Stimulated activated naive CD8-positive, alpha-beta T cell treated with anti-CD3 and anti-CD28 coated beads, Interleukin-15, amount 100 ng/mL, for 72 hours (primary cell): ENCODE data around the gene ALCAM.

Source experiments
- ATAC-seq: fragments of 150-1000 bp; cut with Tn5 transposase; 2 replicates; pipeline ENCODE4 v1.10.0; 2021; ENCODE audit warnings: mild to moderate bottlenecking, moderate library complexity
- DNase-seq, 2 donors: peaks; one replicate each; pipeline ENCODE4 v3.0.0; 2021 to 2022
- H3K27ac Mint-ChIP-seq, 2 donors: one replicate each; pipeline ENCODE4 v1.8.0; 2022; ENCODE audit warnings: mild to moderate bottlenecking in 2 of 2, mixed read lengths in 2 of 2, moderate library complexity in 2 of 2
- H3K27me3 Mint-ChIP-seq: one replicate; pipeline ENCODE4 v1.8.0; 2022; ENCODE audit warnings: mixed read lengths
- H3K4me1 Mint-ChIP-seq: one replicate; pipeline ENCODE4 v1.8.0; 2022; ENCODE audit warnings: mild to moderate bottlenecking, mixed read lengths
- H3K4me3 Mint-ChIP-seq, 2 donors: one replicate each; pipeline ENCODE4 v1.8.0; 2022; ENCODE audit warnings: mild to moderate bottlenecking in 2 of 2, mixed read lengths in 2 of 2, moderate library complexity in 1 of 2
- H3K9me3 Mint-ChIP-seq, 2 donors: one replicate each; pipeline ENCODE4 v1.8.0; 2022; ENCODE audit warnings: mixed read lengths in 2 of 2

ALCAM gene

GRCh38 chr3:105527949-105528348, 161.2 kb downstream of the ALCAM start:
- Mint-ChIP-seq H3K4me3 (no peak overlapping the region), H3K27ac (peak overlapping the region in 1 of 2 donors; percentile 69), H3K9me3 (no peaks in the 10 kb centered on the region), H3K27me3 (no peaks in the 10 kb centered on the region), H3K4me1 (peaks cover 8% of the 10 kb centered on the region)
- ATAC-seq, result peak; percentile 99
- peak in 1 of 2 donors; percentile 15 for DNase-seq

GRCh38 chr3:105528955-105529354, 162.2 kb downstream of the ALCAM start:
- H3K9me3 Mint-ChIP-seq, result no peaks in the 10 kb centered on the region
- H3K27me3 Mint-ChIP-seq, result no peaks in the 10 kb centered on the region
- no peak overlapping the region for H3K27ac Mint-ChIP-seq
- no peak for DNase-seq
- no peak for ATAC-seq
- no peak overlapping the region for H3K4me3 Mint-ChIP-seq
- H3K4me1 Mint-ChIP-seq, result peaks cover 8% of the 10 kb centered on the region

DNA sequence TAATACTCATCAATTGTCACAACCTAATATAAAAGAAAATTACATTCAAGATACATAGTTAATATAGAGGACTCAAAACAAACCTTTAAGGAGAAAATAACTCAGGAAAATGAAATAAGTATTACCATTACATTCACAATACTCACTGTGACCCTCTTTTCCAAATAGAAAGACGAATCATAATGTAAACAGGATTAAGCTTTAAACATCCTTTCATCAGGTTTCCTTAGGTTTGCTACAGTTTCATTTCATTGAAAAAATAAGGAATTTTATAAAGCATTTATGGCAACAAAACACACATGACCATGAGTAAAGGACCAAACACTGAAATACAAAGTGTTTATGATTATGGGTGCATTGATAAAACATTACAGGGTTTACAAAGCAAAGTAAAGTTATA, 162.7 kb downstream of the ALCAM start:
- H3K4me1 Mint-ChIP-seq, result peaks cover 8% of the 10 kb centered on the region
- H3K4me3 Mint-ChIP-seq, result no peak overlapping the region
- H3K9me3 Mint-ChIP-seq, result no peaks in the 10 kb centered on the region
- H3K27me3 Mint-ChIP-seq, result no peaks in the 10 kb centered on the region
- no peak overlapping the region for H3K27ac Mint-ChIP-seq
- DNase-seq, result no peak
- ATAC-seq, result no peak

- no peaks in the 10 kb centered on the region for H3K9me3 Mint-ChIP-seq
- no peak for ATAC-seq
- H3K27ac Mint-ChIP-seq, result no peak overlapping the region
- no peak overlapping the region for H3K4me3 Mint-ChIP-seq
- H3K27me3 Mint-ChIP-seq, result no peaks in the 10 kb centered on the region
- peaks cover 8% of the 10 kb centered on the region for H3K4me1 Mint-ChIP-seq
- no peak for DNase-seq
Measured at GRCh38 chr3:105532251-105532650, 165.5 kb downstream of the ALCAM start.

GRCh38 chr3:105533960-105534359, 167.3 kb downstream of the ALCAM start:
- DNase-seq (no peak), ATAC-seq (no peak)
- Mint-ChIP-seq H3K4me3 (no peak overlapping the region), H3K4me1 (no peaks in the 10 kb centered on the region), H3K27me3 (no peaks in the 10 kb centered on the region), H3K27ac (no peak overlapping the region), H3K9me3 (no peaks in the 10 kb centered on the region)

- H3K4me1 Mint-ChIP-seq, result no peaks in the 10 kb centered on the region
- H3K27me3 Mint-ChIP-seq, result no peaks in the 10 kb centered on the region
- H3K27ac Mint-ChIP-seq, result no peak overlapping the region
- DNase-seq (no peak), ATAC-seq (no peak)
- H3K4me3 Mint-ChIP-seq, result no peak overlapping the region
- H3K9me3 Mint-ChIP-seq, result no peaks in the 10 kb centered on the region
Measured at GRCh38 chr3:105534491-105534890, 167.8 kb downstream of the ALCAM start.

DNA sequence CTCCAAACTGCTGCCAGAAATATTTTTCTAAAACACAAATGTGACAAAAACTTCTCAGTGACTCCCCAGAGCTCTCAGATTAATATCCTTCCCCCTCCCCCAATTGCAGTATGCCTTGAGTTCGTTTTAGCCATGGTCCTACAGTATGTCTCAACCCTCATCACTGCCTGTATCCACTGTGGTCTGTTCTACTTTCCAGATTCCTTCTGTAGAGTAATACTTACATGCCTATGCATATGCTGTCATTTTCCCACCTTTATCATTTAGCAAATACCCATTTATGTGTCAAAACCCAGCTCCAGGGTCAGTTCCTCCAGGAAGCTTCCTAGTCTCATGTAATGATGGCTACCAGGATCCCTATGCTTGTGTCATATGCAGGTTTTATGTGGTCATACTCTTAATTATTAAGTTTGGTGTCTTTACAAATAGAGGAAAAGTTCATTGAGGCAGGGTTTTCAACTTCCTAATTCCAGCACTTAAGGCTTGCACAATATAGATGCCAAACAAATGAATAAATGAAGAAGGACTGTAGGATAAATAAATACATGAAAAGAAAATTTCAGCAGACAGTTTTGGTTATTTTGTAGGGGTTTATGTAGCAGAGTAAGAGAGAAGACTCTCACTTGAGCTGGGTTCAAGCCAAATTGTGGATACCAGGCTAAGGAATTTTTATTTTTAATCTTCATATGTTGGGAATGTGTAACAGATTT, 170.8 kb downstream of the ALCAM start:
- Mint-ChIP-seq H3K9me3 (no peaks in the 10 kb centered on the region), H3K27me3 (no peaks in the 10 kb centered on the region), H3K27ac (no peak overlapping the region), H3K4me1 (no peaks in the 10 kb centered on the region), H3K4me3 (no peak overlapping the region)
- ATAC-seq (no peak), DNase-seq (no peak)

- Mint-ChIP-seq H3K4me1 (no peaks in the 10 kb centered on the region), H3K9me3 (no peaks in the 10 kb centered on the region), H3K27ac (no peak overlapping the region), H3K27me3 (no peaks in the 10 kb centered on the region), H3K4me3 (no peak overlapping the region)
- ATAC-seq (no peak), DNase-seq (no peak)
Measured at GRCh38 chr3:105538483-105538882, 171.8 kb downstream of the ALCAM start.

GRCh38 chr3:105539897-105540296, 173.2 kb downstream of the ALCAM start:
- DNase-seq (no peak), ATAC-seq (no peak)
- Mint-ChIP-seq H3K4me3 (no peak overlapping the region), H3K27ac (no peak overlapping the region), H3K9me3 (no peaks in the 10 kb centered on the region), H3K4me1 (no peaks in the 10 kb centered on the region), H3K27me3 (no peaks in the 10 kb centered on the region)

GRCh38 chr3:105542282-105543019, 175.7 kb downstream of the ALCAM start:
- H3K27me3 Mint-ChIP-seq, result no peaks in the 10 kb centered on the region
- DNase-seq (no peak), ATAC-seq (no peak)
- no peak overlapping the region for H3K27ac Mint-ChIP-seq
- no peaks in the 10 kb centered on the region for H3K4me1 Mint-ChIP-seq
- H3K4me3 Mint-ChIP-seq, result no peak overlapping the region
- no peaks in the 10 kb centered on the region for H3K9me3 Mint-ChIP-seq

DNA sequence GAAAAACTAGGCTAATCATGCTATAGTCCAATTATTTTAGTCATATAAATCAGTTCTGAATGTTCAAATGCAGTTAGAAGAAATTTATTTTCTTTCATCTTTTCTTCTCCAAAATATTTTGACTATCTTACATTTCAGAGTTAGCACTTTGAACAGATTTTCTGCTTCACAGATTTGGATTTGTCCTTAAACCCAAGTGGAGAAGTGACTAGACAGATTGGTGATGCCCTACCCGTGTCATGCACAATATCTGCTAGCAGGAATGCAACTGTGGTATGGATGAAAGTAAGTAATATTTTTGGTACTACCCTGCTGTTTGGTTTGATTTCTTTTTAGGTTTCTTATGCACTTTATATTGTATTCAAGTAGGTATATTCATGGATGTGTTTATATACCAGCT, 178.3 kb downstream of the ALCAM start:
- no peak for DNase-seq
- Mint-ChIP-seq H3K27me3 (no peaks in the 10 kb centered on the region), H3K4me3 (no peak overlapping the region)

DNA sequence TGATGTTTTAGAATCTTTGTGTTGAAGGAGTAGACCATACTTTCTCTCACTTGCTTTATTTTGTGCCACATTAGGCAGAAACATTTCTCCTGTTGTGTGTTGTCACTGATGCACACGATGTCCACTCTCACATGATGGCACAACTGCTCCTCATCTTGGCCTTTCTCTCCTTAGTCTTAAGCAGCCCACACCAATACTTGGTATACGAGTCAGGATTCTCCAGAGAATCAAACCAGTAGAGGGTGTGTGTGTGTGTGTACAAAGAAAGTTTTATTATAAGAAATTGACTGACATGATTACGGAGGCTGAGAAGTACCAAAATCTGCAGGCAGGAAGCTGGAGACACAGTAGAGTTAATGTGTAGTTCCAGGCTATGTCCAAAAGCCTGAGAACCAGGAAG, 187.1 kb downstream of the ALCAM start:
- Mint-ChIP-seq H3K9me3 (no peaks in the 10 kb centered on the region), H3K4me3 (no peak overlapping the region)

More for the DNA sequence above, 178.3 kb downstream of the ALCAM start:
- Mint-ChIP-seq H3K27ac (peak overlapping the region in 1 of 2 donors; percentile 48), H3K9me3 (no peaks in the 10 kb centered on the region), H3K4me1 (no peaks in the 10 kb centered on the region)
- ATAC-seq, result no peak

GRCh38 chr3:105555206-105555605, 188.5 kb downstream of the ALCAM start:
- ATAC-seq (no peak), DNase-seq (no peak)
- Mint-ChIP-seq H3K27ac (no peak overlapping the region), H3K4me1 (no peaks in the 10 kb centered on the region), H3K27me3 (no peaks in the 10 kb centered on the region), H3K9me3 (no peaks in the 10 kb centered on the region), H3K4me3 (no peak overlapping the region)

More for the DNA sequence above, 187.1 kb downstream of the ALCAM start:
- no peak for ATAC-seq
- no peak overlapping the region for H3K27ac Mint-ChIP-seq
- no peaks in the 10 kb centered on the region for H3K4me1 Mint-ChIP-seq
- H3K27me3 Mint-ChIP-seq, result no peaks in the 10 kb centered on the region
- no peak for DNase-seq

GRCh38 chr3:105559856-105560255, 193.1 kb downstream of the ALCAM start:
- DNase-seq, result no peak
- no peaks in the 10 kb centered on the region for H3K9me3 Mint-ChIP-seq
- no peaks in the 10 kb centered on the region for H3K4me1 Mint-ChIP-seq
- no peak overlapping the region for H3K27ac Mint-ChIP-seq
- no peak overlapping the region for H3K4me3 Mint-ChIP-seq
- no peak for ATAC-seq
- no peaks in the 10 kb centered on the region for H3K27me3 Mint-ChIP-seq

DNA sequence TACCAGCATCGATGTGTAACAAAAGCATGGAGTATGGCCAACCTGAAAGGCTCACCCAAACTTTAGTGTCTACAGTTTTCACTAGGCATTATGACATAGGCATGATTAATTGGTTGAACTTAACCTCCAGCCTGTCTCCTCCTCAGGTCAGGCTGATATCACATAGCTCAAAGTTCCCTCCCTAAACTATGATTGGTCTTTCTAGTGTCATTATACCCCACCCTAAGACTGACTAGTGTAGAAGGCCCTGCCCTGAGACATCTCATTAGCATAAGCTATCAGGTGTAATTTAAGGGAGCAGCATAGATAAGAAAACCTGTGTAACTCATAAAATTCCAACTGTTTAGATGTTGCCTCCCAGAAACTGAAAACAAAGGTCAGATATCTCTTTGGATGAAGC, 195.2 kb downstream of the ALCAM start:
- no peaks in the 10 kb centered on the region for H3K9me3 Mint-ChIP-seq
- no peaks in the 10 kb centered on the region for H3K4me1 Mint-ChIP-seq
- no peak for DNase-seq
- ATAC-seq, result no peak
- H3K4me3 Mint-ChIP-seq, result no peak overlapping the region
- no peak overlapping the region for H3K27ac Mint-ChIP-seq
- H3K27me3 Mint-ChIP-seq, result no peaks in the 10 kb centered on the region

GRCh38 chr3:105564546-105565288, 198.0 kb downstream of the ALCAM start:
- ATAC-seq (no peak), DNase-seq (no peak)
- Mint-ChIP-seq H3K27ac (no peak overlapping the region), H3K4me1 (no peaks in the 10 kb centered on the region), H3K27me3 (no peaks in the 10 kb centered on the region), H3K9me3 (no peaks in the 10 kb centered on the region), H3K4me3 (no peak overlapping the region)
